GM12891 (cell line): Measurements from ENCODE around the gene RND2.

Experiments
- PAX5 ChIP-seq: IDR thresholded peaks from 2 replicates; pipeline ENCODE4 v1.6.1; 2011; ENCODE audit warnings: low read length, moderate library complexity, mild to moderate bottlenecking; ENCODE audit not compliant: insufficient read depth, severe bottlenecking
- POLR2A ChIP-seq: IDR thresholded peaks from 2 replicates; pipeline ENCODE4 v1.6.1; 2011; ENCODE audit warnings: low read depth, low read length, control low read depth
- POLR2AphosphoS5 ChIP-seq: IDR thresholded peaks from 2 replicates; pipeline ENCODE4 v1.6.1; 2011; ENCODE audit warnings: low read depth, low read length, control low read depth
- POU2F2 ChIP-seq: IDR thresholded peaks from 2 replicates; pipeline ENCODE4 v1.6.1; 2011; ENCODE audit warnings: low read depth, mild to moderate bottlenecking, control low read depth, low read length, moderate library complexity
- TAF1 ChIP-seq: IDR thresholded peaks from 2 replicates; pipeline ENCODE4 v1.6.1; 2011; ENCODE audit warnings: low read depth, low read length, control low read depth

- TF ChIP-seq POLR2A: no peak
- TF ChIP-seq POLR2AphosphoS5: no peak
- no peak for TF ChIP-seq POU2F2
- no peak for TF ChIP-seq TAF1
- TF ChIP-seq PAX5: no peak
These were observed 54.7 kb downstream of the RND2 start for GRCh38 chr17:43079641-43080302.
